SK-N-SH treated with all-trans-retinoic acid at 6 μM for 48 hours (cell line): ENCODE data around the gene SLFN12.

Experiments used
- ATAC-seq: fragments of 200-7000 bp; cut with Tn5 transposase; 3 replicates; pipeline ENCODE4 v1.9.1; 2020; ENCODE audit warnings: mild to moderate bottlenecking, moderate library complexity
- ARNTL ChIP-seq: fragments of 450-650 bp; formaldehyde crosslinking; IDR thresholded peaks from 2 replicates; pipeline ENCODE4 v1.5.0; 2020; ENCODE audit warnings: low read depth, mild to moderate bottlenecking, moderate library complexity, borderline replicate concordance
- BACH2 ChIP-seq: fragments of 250-450 bp; sonication (Bioruptor Pico); IDR thresholded peaks from 2 replicates; pipeline ENCODE4 v1.9.0; 2021; ENCODE audit warnings: mild to moderate bottlenecking, borderline replicate concordance
- CREB5 ChIP-seq: fragments of 250-450 bp; sonication (Bioruptor Pico); IDR thresholded peaks from 2 replicates; pipeline ENCODE4 v1.5.1; 2020; ENCODE audit warnings: low read depth, mild to moderate bottlenecking, moderate library complexity
- CSDC2 ChIP-seq: fragments of 250-450 bp; sonication (Bioruptor Pico); IDR thresholded peaks from 2 replicates; pipeline ENCODE4 v1.5.0; 2020; ENCODE audit warnings: mild to moderate bottlenecking, moderate library complexity
- ESRRG ChIP-seq: fragments of 250-450 bp; sonication (Bioruptor Pico); IDR thresholded peaks from 2 replicates; pipeline ENCODE4 v1.6.1; 2021; ENCODE audit warnings: mild to moderate bottlenecking
- GLIS3 ChIP-seq: fragments of 250-450 bp; sonication (Bioruptor Pico); IDR thresholded peaks from 2 replicates; pipeline ENCODE4 v1.5.0; 2020; ENCODE audit warnings: mild to moderate bottlenecking, moderate library complexity
- ISL1 ChIP-seq: fragments of 250-450 bp; sonication (Bioruptor Pico); IDR thresholded peaks from 2 replicates; pipeline ENCODE4 v2.1.2; 2022; ENCODE audit warnings: mild to moderate bottlenecking, moderate library complexity
- OSR1 ChIP-seq: fragments of 250-450 bp; sonication (Bioruptor Pico); IDR thresholded peaks from 2 replicates; pipeline ENCODE4 v1.8.0; 2022; ENCODE audit warnings: moderate library complexity, mild to moderate bottlenecking, inconsistent platforms
- PPARA ChIP-seq: fragments of 250-450 bp; sonication (Bioruptor Pico); IDR thresholded peaks from 2 replicates; pipeline ENCODE4 v1.5.0; 2020; ENCODE audit warnings: mild to moderate bottlenecking, borderline replicate concordance
- SNAI2 ChIP-seq: fragments of 250-450 bp; sonication (Bioruptor Pico); IDR thresholded peaks from 2 replicates; pipeline ENCODE4 v1.5.0; 2020; ENCODE audit warnings: mild to moderate bottlenecking, moderate library complexity
- TCF4 ChIP-seq: fragments of 250-450 bp; sonication (Bioruptor Pico); IDR thresholded peaks from 2 replicates; pipeline ENCODE4 v1.8.0; 2021; ENCODE audit warnings: mild to moderate bottlenecking, moderate library complexity, borderline replicate concordance
- TOX ChIP-seq: fragments of 250-450 bp; sonication (Bioruptor Pico); IDR thresholded peaks from 2 replicates; pipeline ENCODE4 v1.8.0; 2021; ENCODE audit warnings: mild to moderate bottlenecking, moderate library complexity, borderline replicate concordance
- TSHZ2 ChIP-seq: fragments of 250-450 bp; sonication (Bioruptor Pico); IDR thresholded peaks from 2 replicates; pipeline ENCODE4 v1.5.0; 2020; ENCODE audit warnings: mild to moderate bottlenecking, moderate library complexity
- ZC3H10 ChIP-seq: fragments of 250-450 bp; sonication (Bioruptor Pico); IDR thresholded peaks from 2 replicates; pipeline ENCODE4 v1.5.1; 2021; ENCODE audit warnings: mild to moderate bottlenecking, moderate library complexity
- ZFP3 ChIP-seq: fragments of 250-450 bp; sonication (Bioruptor Pico); IDR thresholded peaks from 2 replicates; pipeline ENCODE4 v1.5.0; 2020; ENCODE audit warnings: mild to moderate bottlenecking, moderate library complexity
- ZFP30 ChIP-seq: fragments of 450-650 bp; formaldehyde crosslinking; IDR thresholded peaks from 2 replicates; pipeline ENCODE4 v1.5.0; 2022; ENCODE audit warnings: mild to moderate bottlenecking, moderate library complexity
- ZNF565 ChIP-seq: fragments of 450-650 bp; formaldehyde crosslinking; conservative IDR thresholded peaks from 2 replicates; pipeline ENCODE4 v1.5.0; 2020; ENCODE audit warnings: low read depth, mild to moderate bottlenecking, moderate library complexity
- ZNF70 ChIP-seq: fragments of 450-650 bp; formaldehyde crosslinking; IDR thresholded peaks from 2 replicates; pipeline ENCODE4 v1.5.0; 2020; ENCODE audit warnings: mild to moderate bottlenecking, moderate library complexity
- ZNF8 ChIP-seq: fragments of 450-650 bp; formaldehyde crosslinking; IDR thresholded peaks from 2 replicates; pipeline ENCODE4 v1.5.0; 2020; ENCODE audit warnings: mild to moderate bottlenecking, moderate library complexity
- TF ChIP-seq, protein P1 (sequence below): fragments of 250-450 bp; sonication (Bioruptor Pico); IDR thresholded peaks from 2 replicates; pipeline ENCODE4 v1.5.1; 2021; ENCODE audit warnings: mild to moderate bottlenecking, moderate library complexity
- TF ChIP-seq, protein P2 (sequence below): fragments of 250-450 bp; sonication (Bioruptor Pico); IDR thresholded peaks from 2 replicates; pipeline ENCODE4 v1.8.0; 2020; ENCODE audit warnings: mild to moderate bottlenecking, moderate library complexity, borderline replicate concordance
- TF ChIP-seq, protein P3 (sequence below): fragments of 250-450 bp; sonication (Bioruptor Pico); IDR thresholded peaks from 2 replicates; pipeline ENCODE4 v1.8.0; 2021; ENCODE audit warnings: low read depth, mild to moderate bottlenecking, moderate library complexity, borderline replicate concordance

The SLFN12 gene

DNA sequence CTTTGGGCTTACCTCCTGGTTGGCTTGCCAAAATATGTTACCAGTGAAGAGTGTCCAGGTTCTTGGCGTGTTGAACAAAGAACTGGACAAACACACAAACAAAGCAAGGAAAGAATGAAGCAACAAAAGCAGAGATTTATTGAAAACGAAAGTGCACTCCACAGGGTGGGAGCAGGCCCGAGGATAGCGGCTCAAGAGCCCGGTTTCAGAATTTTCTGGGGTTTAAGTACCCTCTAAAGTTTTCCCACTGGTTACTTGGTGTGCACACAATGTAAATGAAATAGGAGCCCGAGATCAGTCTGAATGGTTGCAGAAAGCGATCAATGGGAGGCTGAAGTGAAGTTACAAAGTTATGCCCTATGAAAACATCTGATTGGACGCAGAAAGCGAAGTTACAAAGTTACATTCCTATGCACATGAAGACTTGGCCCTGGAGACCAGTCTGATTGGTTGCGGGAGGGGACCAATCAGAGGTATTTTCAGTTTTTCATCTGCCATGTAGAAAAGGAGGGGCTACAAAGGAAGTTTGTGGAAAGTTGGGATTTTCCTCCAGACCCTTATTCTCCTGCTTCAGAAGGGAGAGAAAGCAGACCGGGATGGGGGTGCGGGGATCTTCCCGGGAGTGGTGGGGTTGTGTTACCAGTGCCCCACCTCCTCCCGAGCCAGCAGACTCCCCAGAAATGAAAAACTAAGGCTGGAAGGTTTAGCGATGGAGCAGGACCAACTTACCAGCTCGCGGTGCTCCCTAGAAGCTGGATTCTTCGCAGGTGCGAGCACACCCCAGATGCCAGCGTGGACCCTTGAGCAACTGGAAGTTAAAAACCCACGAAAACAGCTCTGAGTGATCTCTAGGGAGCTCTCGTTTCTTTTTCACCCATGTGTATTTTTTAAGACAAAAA is at the start of gene SLFN12:
Gene SLFN12, minus strand, starts transcription at position 325 of the 899 bp plus-strand sequence. CDS start 9,472 bp downstream, outside the sequence.
- TF ChIP-seq ZFP30 (CRISPR knock-in tag) (no peak), ESRRG (CRISPR knock-in tag) (no peak), ZNF8 (no peak), ZNF565 (no peak), ZC3H10 (no peak), PPARA (CRISPR knock-in tag) (no peak), ISL1 (CRISPR knock-in tag) (no peak), GLIS3 (CRISPR knock-in tag) (no peak), ZNF70 (no peak), CSDC2 (CRISPR knock-in tag) (no peak), BACH2 (no peak), TOX (CRISPR knock-in tag) (no peak), CREB5 (no peak), ZFP3 (CRISPR knock-in tag) (no peak), ARNTL (CRISPR knock-in tag) (no peak)
- TF ChIP-seq, protein P1, sequence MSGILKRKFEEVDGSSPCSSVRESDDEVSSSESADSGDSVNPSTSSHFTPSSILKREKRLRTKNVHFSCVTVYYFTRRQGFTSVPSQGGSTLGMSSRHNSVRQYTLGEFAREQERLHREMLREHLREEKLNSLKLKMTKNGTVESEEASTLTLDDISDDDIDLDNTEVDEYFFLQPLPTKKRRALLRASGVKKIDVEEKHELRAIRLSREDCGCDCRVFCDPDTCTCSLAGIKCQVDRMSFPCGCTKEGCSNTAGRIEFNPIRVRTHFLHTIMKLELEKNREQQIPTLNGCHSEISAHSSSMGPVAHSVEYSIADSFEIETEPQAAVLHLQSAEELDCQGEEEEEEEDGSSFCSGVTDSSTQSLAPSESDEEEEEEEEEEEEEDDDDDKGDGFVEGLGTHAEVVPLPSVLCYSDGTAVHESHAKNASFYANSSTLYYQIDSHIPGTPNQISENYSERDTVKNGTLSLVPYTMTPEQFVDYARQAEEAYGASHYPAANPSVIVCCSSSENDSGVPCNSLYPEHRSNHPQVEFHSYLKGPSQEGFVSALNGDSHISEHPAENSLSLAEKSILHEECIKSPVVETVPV = no peak
- TF ChIP-seq, protein P2, sequence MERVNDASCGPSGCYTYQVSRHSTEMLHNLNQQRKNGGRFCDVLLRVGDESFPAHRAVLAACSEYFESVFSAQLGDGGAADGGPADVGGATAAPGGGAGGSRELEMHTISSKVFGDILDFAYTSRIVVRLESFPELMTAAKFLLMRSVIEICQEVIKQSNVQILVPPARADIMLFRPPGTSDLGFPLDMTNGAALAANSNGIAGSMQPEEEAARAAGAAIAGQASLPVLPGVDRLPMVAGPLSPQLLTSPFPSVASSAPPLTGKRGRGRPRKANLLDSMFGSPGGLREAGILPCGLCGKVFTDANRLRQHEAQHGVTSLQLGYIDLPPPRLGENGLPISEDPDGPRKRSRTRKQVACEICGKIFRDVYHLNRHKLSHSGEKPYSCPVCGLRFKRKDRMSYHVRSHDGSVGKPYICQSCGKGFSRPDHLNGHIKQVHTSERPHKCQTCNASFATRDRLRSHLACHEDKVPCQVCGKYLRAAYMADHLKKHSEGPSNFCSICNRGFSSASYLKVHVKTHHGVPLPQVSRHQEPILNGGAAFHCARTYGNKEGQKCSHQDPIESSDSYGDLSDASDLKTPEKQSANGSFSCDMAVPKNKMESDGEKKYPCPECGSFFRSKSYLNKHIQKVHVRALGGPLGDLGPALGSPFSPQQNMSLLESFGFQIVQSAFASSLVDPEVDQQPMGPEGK (CRISPR knock-in tag) = no peak
- TF ChIP-seq, protein P3, sequence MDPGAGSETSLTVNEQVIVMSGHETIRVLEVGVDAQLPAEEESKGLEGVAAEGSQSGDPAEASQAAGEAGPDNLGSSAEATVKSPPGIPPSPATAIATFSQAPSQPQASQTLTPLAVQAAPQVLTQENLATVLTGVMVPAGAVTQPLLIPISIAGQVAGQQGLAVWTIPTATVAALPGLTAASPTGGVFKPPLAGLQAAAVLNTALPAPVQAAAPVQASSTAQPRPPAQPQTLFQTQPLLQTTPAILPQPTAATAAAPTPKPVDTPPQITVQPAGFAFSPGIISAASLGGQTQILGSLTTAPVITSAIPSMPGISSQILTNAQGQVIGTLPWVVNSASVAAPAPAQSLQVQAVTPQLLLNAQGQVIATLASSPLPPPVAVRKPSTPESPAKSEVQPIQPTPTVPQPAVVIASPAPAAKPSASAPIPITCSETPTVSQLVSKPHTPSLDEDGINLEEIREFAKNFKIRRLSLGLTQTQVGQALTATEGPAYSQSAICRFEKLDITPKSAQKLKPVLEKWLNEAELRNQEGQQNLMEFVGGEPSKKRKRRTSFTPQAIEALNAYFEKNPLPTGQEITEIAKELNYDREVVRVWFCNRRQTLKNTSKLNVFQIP (CRISPR knock-in tag) = no peak
- ATAC-seq = peak; percentile 90

DNA sequence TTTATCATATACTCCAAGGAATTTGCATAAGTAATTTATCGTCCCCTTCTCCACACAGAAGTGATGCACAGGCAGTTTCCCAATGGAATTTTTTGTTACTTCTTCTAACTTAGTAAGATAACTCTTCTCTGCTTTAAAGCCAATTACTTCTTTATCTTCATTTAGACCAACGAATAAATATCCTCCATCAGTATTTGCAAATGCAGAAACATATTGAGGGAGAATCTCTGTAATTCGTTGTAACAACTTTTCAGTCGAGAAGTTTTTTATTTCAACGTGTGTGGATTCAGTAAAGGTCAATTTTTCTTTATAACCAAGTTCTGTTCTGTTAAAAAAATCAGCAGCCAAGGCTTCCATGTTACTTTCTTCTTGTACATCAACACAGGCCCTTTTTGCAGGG is 47.0 kb upstream of the SLFN12 start:
- no peak for ATAC-seq
- TF ChIP-seq ZNF70 = no peak

GRCh38 chr17:35477248-35477647 is 44.9 kb upstream of the SLFN12 start:
- no peak for ATAC-seq
- TF ChIP-seq ZFP3 (CRISPR knock-in tag) (no peak), PPARA (CRISPR knock-in tag) (no peak), SNAI2 (CRISPR knock-in tag) (no peak), CREB5 (no peak), TCF4 (no peak), ISL1 (CRISPR knock-in tag) (no peak), ZC3H10 (no peak), TSHZ2 (CRISPR knock-in tag) (no peak), ESRRG (CRISPR knock-in tag) (no peak), OSR1 (CRISPR knock-in tag) (no peak), CSDC2 (CRISPR knock-in tag) (no peak), ZNF70 (no peak), ZFP30 (CRISPR knock-in tag) (no peak)
- TF ChIP-seq, protein P3 (CRISPR knock-in tag) = no peak
- TF ChIP-seq, protein P2 (CRISPR knock-in tag) = no peak
